ENCODE measurements around the gene SHH. TPM values are rescaled to one million over a fixed set of nuclear protein-coding genes. Genes with fewer than 3 reads are reported as not detected.

The SHH gene
- total and polyA plus RNA-seq, 2 of the 13 experiments (the other 11 are each of a cell fraction or from before 2014, with no cell fraction given): 1.9 to 3.4 TPM

- TF ChIP-seq ZNF576 (CRISPR knock-in tag; IDR thresholded peaks at IDR 0.05) (no peak), U2AF2 (IDR thresholded peaks at IDR 0.05; ENCODE audit: low read depth, low read length) (no peak), FOXC1 (CRISPR knock-in tag; IDR thresholded peaks at IDR 0.05; ENCODE audit: borderline replicate concordance) (peak; percentile 50; the same call in 1 of the 2 replicates), RBFOX2 (IDR thresholded peaks at IDR 0.05; ENCODE audit: low read depth, low read length) (peak; percentile 95), NFIB (CRISPR knock-in tag; IDR thresholded peaks at IDR 0.05; ENCODE audit: borderline replicate concordance) (no peak), ONECUT2 (CRISPR knock-in tag; IDR thresholded peaks at IDR 0.05) (no peak), ARNTL (CRISPR knock-in tag; IDR thresholded peaks at IDR 0.05) (0 out of 2 replicates have a peak, but pooled peaks have one; percentile 2), ZNF24 (IDR thresholded peaks at IDR 0.05) (no peak), MIER2 (CRISPR knock-in tag; IDR thresholded peaks at IDR 0.05) (no peak), ZNF619 (CRISPR knock-in tag; IDR thresholded peaks at IDR 0.05) (no peak), ZSCAN20 (CRISPR knock-in tag; IDR thresholded peaks at IDR 0.05; ENCODE audit: borderline replicate concordance) (no peak), MEF2D (CRISPR knock-in tag; IDR thresholded peaks at IDR 0.05) (no peak; the same call in 1 of the 2 replicates), MYC (CRISPR knock-in tag; IDR thresholded peaks at IDR 0.05; ENCODE audit: borderline replicate concordance) (peak; percentile 60; the same call in 1 of the 2 replicates), SMYD3 (CRISPR knock-in tag; IDR thresholded peaks at IDR 0.05) (peak; percentile 77; the same call in 1 of the 2 replicates), KMT2B (CRISPR knock-in tag; IDR thresholded peaks at IDR 0.05) (no peak; the same call in none of the 2 replicates), ZNF232 (CRISPR knock-in tag; IDR thresholded peaks at IDR 0.05; ENCODE audit: borderline replicate concordance) (peak; percentile 88; the same call in 1 of the 2 replicates), ZSCAN30 (CRISPR knock-in tag; IDR thresholded peaks at IDR 0.05) (no peak), HMGA1 (CRISPR knock-in tag; conservative IDR thresholded peaks at IDR 0.05) (no peak), SOX6 (IDR thresholded peaks at IDR 0.05) (no peak), SOX6 (CRISPR knock-in tag; IDR thresholded peaks at IDR 0.05) (peak; percentile 45), IRX3 (CRISPR knock-in tag; IDR thresholded peaks at IDR 0.05; ENCODE audit: borderline replicate concordance, low read depth) (peak; percentile 65; the same call in 1 of the 2 replicates), KDM2A (CRISPR knock-in tag; IDR thresholded peaks at IDR 0.05; ENCODE audit: borderline replicate concordance, low read depth) (peak; percentile 85), PHF21A (CRISPR knock-in tag; IDR thresholded peaks at IDR 0.05) (no peak), HES4 (CRISPR knock-in tag; IDR thresholded peaks at IDR 0.05; ENCODE audit: borderline replicate concordance) (no peak)
Observed at GRCh38 chr7:155808549-155809331, 3.5 kb downstream of the SHH start (continued).

Measured in HepG2 (cell line).